ENCODE results near the gene RGS3. TPM values are rescaled to one million over a fixed set of nuclear protein-coding genes. Genes with fewer than 3 reads are reported as not detected.

Gene RGS3
- total RNA-seq, 1 experiment from 2014 or later, result 16.6 TPM

DNA sequence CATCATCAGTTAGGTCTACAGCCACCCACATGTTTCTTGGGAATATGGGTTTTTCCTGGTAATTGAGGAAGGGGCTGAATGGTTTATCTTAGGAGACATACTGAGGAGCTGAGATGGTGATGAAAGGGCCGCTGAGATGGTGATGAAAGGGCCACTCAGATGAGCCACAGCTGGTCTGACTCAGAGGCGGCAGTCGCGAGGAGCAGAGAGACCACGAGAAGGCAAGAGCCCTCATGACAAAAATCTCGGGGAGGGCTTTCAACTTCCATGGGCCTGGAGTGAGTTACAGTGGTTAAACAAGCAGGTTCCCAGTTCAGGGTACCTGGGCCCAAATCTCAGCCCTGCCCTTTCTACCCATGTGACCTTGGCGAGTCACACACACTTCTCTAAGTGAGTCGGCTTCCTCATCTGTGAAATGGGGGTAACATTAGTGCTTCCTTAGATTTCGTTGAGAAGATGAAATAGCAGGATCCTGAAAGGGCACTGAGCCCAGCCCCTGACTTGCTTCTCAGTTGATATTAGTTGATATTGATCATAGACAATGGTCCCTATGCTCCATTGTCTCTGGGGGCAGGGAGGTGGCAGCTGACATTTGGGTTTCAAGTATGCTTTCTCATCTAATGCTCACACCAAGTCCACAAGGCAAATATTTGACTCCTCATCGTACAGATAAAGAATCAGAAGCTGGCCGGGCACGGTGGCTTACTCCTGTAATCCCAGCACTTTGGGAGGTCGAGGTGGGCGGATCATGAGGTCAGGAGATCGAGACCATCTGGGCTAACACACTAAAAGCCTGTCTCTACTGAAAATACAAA is 169.5 kb downstream of the RGS3 start:
- no peaks in the 10 kb centered on the region for H3K36me3 Mint-ChIP-seq
- TF ChIP-seq NR3C1 (CRISPR knock-in tag; conservative IDR thresholded peaks at IDR 0.05; ENCODE audit: low read depth) (no peak), ZNF219 (CRISPR knock-in tag; IDR thresholded peaks at IDR 0.05; ENCODE audit: borderline replicate concordance) (no peak), JAZF1 (CRISPR knock-in tag; IDR thresholded peaks at IDR 0.05) (no peak), MYBL2 (CRISPR knock-in tag; IDR thresholded peaks at IDR 0.05) (no peak), NFE2L1 (CRISPR knock-in tag; IDR thresholded peaks at IDR 0.05) (no peak), MXD4 (CRISPR knock-in tag; IDR thresholded peaks at IDR 0.05; ENCODE audit: borderline replicate concordance) (no peak), SP1 (CRISPR knock-in tag; conservative IDR thresholded peaks at IDR 0.05) (no peak), SMAD4 (CRISPR knock-in tag; IDR thresholded peaks at IDR 0.05) (no peak), GRHL2 (CRISPR knock-in tag; IDR thresholded peaks at IDR 0.05; ENCODE audit: insufficient replicate concordance, severe bottlenecking) (no peak), ZNF232 (CRISPR knock-in tag; IDR thresholded peaks at IDR 0.05) (no peak), ZBTB21 (CRISPR knock-in tag; IDR thresholded peaks at IDR 0.05; ENCODE audit: borderline replicate concordance) (no peak), FOXK1 (CRISPR knock-in tag; IDR thresholded peaks at IDR 0.05) (no peak), FOXP1 (CRISPR knock-in tag; IDR thresholded peaks at IDR 0.05; ENCODE audit: borderline replicate concordance) (no peak)
- TF ChIP-seq, protein P1, sequence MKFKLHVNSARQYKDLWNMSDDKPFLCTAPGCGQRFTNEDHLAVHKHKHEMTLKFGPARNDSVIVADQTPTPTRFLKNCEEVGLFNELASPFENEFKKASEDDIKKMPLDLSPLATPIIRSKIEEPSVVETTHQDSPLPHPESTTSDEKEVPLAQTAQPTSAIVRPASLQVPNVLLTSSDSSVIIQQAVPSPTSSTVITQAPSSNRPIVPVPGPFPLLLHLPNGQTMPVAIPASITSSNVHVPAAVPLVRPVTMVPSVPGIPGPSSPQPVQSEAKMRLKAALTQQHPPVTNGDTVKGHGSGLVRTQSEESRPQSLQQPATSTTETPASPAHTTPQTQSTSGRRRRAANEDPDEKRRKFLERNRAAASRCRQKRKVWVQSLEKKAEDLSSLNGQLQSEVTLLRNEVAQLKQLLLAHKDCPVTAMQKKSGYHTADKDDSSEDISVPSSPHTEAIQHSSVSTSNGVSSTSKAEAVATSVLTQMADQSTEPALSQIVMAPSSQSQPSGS (CRISPR knock-in tag; IDR thresholded peaks at IDR 0.05; ENCODE audit: borderline replicate concordance, low read depth), result no peak
- TF ChIP-seq, protein P2, sequence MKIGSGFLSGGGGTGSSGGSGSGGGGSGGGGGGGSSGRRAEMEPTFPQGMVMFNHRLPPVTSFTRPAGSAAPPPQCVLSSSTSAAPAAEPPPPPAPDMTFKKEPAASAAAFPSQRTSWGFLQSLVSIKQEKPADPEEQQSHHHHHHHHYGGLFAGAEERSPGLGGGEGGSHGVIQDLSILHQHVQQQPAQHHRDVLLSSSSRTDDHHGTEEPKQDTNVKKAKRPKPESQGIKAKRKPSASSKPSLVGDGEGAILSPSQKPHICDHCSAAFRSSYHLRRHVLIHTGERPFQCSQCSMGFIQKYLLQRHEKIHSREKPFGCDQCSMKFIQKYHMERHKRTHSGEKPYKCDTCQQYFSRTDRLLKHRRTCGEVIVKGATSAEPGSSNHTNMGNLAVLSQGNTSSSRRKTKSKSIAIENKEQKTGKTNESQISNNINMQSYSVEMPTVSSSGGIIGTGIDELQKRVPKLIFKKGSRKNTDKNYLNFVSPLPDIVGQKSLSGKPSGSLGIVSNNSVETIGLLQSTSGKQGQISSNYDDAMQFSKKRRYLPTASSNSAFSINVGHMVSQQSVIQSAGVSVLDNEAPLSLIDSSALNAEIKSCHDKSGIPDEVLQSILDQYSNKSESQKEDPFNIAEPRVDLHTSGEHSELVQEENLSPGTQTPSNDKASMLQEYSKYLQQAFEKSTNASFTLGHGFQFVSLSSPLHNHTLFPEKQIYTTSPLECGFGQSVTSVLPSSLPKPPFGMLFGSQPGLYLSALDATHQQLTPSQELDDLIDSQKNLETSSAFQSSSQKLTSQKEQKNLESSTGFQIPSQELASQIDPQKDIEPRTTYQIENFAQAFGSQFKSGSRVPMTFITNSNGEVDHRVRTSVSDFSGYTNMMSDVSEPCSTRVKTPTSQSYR (CRISPR knock-in tag; IDR thresholded peaks at IDR 0.05), result no peak
- TF ChIP-seq, protein P3, sequence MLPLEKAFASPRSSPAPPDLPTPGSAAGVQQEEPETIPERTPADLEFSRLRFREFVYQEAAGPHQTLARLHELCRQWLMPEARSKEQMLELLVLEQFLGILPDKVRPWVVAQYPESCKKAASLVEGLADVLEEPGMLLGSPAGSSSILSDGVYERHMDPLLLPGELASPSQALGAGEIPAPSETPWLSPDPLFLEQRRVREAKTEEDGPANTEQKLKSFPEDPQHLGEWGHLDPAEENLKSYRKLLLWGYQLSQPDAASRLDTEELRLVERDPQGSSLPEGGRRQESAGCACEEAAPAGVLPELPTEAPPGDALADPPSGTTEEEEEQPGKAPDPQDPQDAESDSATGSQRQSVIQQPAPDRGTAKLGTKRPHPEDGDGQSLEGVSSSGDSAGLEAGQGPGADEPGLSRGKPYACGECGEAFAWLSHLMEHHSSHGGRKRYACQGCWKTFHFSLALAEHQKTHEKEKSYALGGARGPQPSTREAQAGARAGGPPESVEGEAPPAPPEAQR (CRISPR knock-in tag; IDR thresholded peaks at IDR 0.05), result no peak
- TF ChIP-seq, protein P4, sequence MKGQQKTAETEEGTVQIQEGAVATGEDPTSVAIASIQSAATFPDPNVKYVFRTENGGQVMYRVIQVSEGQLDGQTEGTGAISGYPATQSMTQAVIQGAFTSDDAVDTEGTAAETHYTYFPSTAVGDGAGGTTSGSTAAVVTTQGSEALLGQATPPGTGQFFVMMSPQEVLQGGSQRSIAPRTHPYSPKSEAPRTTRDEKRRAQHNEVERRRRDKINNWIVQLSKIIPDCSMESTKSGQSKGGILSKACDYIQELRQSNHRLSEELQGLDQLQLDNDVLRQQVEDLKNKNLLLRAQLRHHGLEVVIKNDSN (CRISPR knock-in tag; IDR thresholded peaks at IDR 0.05), result no peak
- H3K27ac Mint-ChIP-seq, result no peak overlapping the region
- peaks cover 16% of the 10 kb centered on the region for H3K4me1 Mint-ChIP-seq
- DNase-seq (ENCODE audit: low spot score) (no peak), ATAC-seq (no peak)
- no peak overlapping the region for H3K4me3 Mint-ChIP-seq
- POLR2A ChIA-PET, result interaction anchor here (0.7 kb wide), 1 partner anchor 64 kb away, joined by 7 read pairs; no protein-coding TSS in a partner anchor
- CTCF ChIA-PET, result interaction anchor here (1.0 to 3.5 kb wide), 5 partner anchors 23 to 42 kb away, joined by 3 to 18 read pairs (median 4); no protein-coding TSS in a partner anchor
- H3K9me3 Mint-ChIP-seq, result no peaks in the 10 kb centered on the region
- H3K27me3 Mint-ChIP-seq (ENCODE audit: low read depth), result peaks cover 73% of the 10 kb centered on the region
